Rectal smooth muscle tissue (tissue), 1 donor: ENCODE results near the gene SERINC3.

Experiments used
- H3K27ac ChIP-seq: one replicate; pipeline ENCODE4 v1.7.0; 2013; ENCODE audit warnings: low read depth, low read length, inconsistent platforms
- H3K27me3 ChIP-seq: one replicate; pipeline ENCODE4 v1.7.0; 2013; ENCODE audit warnings: low read length; ENCODE audit not compliant: control insufficient read depth, insufficient read depth
- H3K36me3 ChIP-seq: one replicate; pipeline ENCODE4 v1.7.0; 2013; ENCODE audit warnings: low read length; ENCODE audit not compliant: control insufficient read depth, insufficient read depth
- H3K4me1 ChIP-seq: one replicate; pipeline ENCODE4 v1.7.0; 2013; ENCODE audit warnings: low read length; ENCODE audit not compliant: control insufficient read depth, insufficient read depth
- H3K4me3 ChIP-seq: one replicate; pipeline ENCODE4 v1.7.0; 2013; ENCODE audit warnings: low read length
- H3K9ac ChIP-seq: one replicate; pipeline ENCODE4 v1.7.0; 2013; ENCODE audit warnings: low read length

SERINC3 gene

GRCh38 chr20:44468044-44468782, 53.7 kb downstream of the SERINC3 start:
- Histone ChIP-seq H3K27ac (no peak overlapping the region), H3K27me3 (no peaks in the 10 kb centered on the region), H3K4me1 (no peaks in the 10 kb centered on the region), H3K36me3 (no peaks in the 10 kb centered on the region), H3K4me3 (no peak overlapping the region), H3K9ac (no peak overlapping the region)

GRCh38 chr20:44467289-44467883, 54.5 kb downstream of the SERINC3 start:
- H3K27me3 ChIP-seq = no peaks in the 10 kb centered on the region
- H3K9ac ChIP-seq = no peak overlapping the region
- no peaks in the 10 kb centered on the region for H3K4me1 ChIP-seq
- H3K4me3 ChIP-seq = no peak overlapping the region
- no peaks in the 10 kb centered on the region for H3K36me3 ChIP-seq
- H3K27ac ChIP-seq = no peak overlapping the region

GRCh38 chr20:44465001-44465560, 56.8 kb downstream of the SERINC3 start:
- Histone ChIP-seq H3K27me3 (no peaks in the 10 kb centered on the region), H3K27ac (no peak overlapping the region), H3K9ac (no peak overlapping the region), H3K36me3 (no peaks in the 10 kb centered on the region), H3K4me1 (no peaks in the 10 kb centered on the region), H3K4me3 (no peak overlapping the region)

- no peak overlapping the region for H3K27ac ChIP-seq
- no peaks in the 10 kb centered on the region for H3K36me3 ChIP-seq
- H3K27me3 ChIP-seq = no peaks in the 10 kb centered on the region
- no peak overlapping the region for H3K4me3 ChIP-seq
- H3K9ac ChIP-seq = no peak overlapping the region
- H3K4me1 ChIP-seq = no peaks in the 10 kb centered on the region
These were observed 57.4 kb downstream of the SERINC3 start for GRCh38 chr20:44464514-44464913.

GRCh38 chr20:44463466-44463865, 58.4 kb downstream of the SERINC3 start:
- no peak overlapping the region for H3K4me3 ChIP-seq
- no peak overlapping the region for H3K27ac ChIP-seq
- no peak overlapping the region for H3K9ac ChIP-seq
- H3K27me3 ChIP-seq = no peaks in the 10 kb centered on the region
- H3K4me1 ChIP-seq = no peaks in the 10 kb centered on the region
- no peaks in the 10 kb centered on the region for H3K36me3 ChIP-seq

GRCh38 chr20:44461803-44462174, 60.1 kb downstream of the SERINC3 start:
- H3K27ac ChIP-seq = no peak overlapping the region
- H3K9ac ChIP-seq = no peak overlapping the region

GRCh38 chr20:44461142-44461802, 60.6 kb downstream of the SERINC3 start:
- no peak overlapping the region for H3K9ac ChIP-seq
- no peaks in the 10 kb centered on the region for H3K27me3 ChIP-seq
- no peaks in the 10 kb centered on the region for H3K4me1 ChIP-seq
- no peaks in the 10 kb centered on the region for H3K36me3 ChIP-seq
- no peak overlapping the region for H3K4me3 ChIP-seq
- H3K27ac ChIP-seq = no peak overlapping the region

More at GRCh38 chr20:44461803-44462174, 60.1 kb downstream of the SERINC3 start:
- Histone ChIP-seq H3K36me3 (no peaks in the 10 kb centered on the region), H3K4me1 (no peaks in the 10 kb centered on the region), H3K4me3 (no peak overlapping the region), H3K27me3 (no peaks in the 10 kb centered on the region)

- Histone ChIP-seq H3K27me3 (no peaks in the 10 kb centered on the region), H3K4me1 (no peaks in the 10 kb centered on the region), H3K9ac (no peak overlapping the region), H3K36me3 (no peaks in the 10 kb centered on the region), H3K4me3 (no peak overlapping the region), H3K27ac (no peak overlapping the region)
These were observed 61.1 kb downstream of the SERINC3 start for GRCh38 chr20:44460795-44461141.

- no peaks in the 10 kb centered on the region for H3K4me1 ChIP-seq
- no peak overlapping the region for H3K9ac ChIP-seq
- no peaks in the 10 kb centered on the region for H3K27me3 ChIP-seq
- no peaks in the 10 kb centered on the region for H3K36me3 ChIP-seq
- H3K27ac ChIP-seq = no peak overlapping the region
- H3K4me3 ChIP-seq = no peak overlapping the region
These were observed 62.6 kb downstream of the SERINC3 start for GRCh38 chr20:44459271-44459670.

- H3K27ac ChIP-seq = no peak overlapping the region
- no peaks in the 10 kb centered on the region for H3K36me3 ChIP-seq
- no peaks in the 10 kb centered on the region for H3K4me1 ChIP-seq
- no peak overlapping the region for H3K4me3 ChIP-seq
- H3K9ac ChIP-seq = no peak overlapping the region
- H3K27me3 ChIP-seq = no peaks in the 10 kb centered on the region
These were observed 64.9 kb downstream of the SERINC3 start for GRCh38 chr20:44457016-44457415.

GRCh38 chr20:44456611-44457010, 65.3 kb downstream of the SERINC3 start:
- no peak overlapping the region for H3K27ac ChIP-seq
- H3K4me1 ChIP-seq = no peaks in the 10 kb centered on the region
- no peak overlapping the region for H3K4me3 ChIP-seq
- no peak overlapping the region for H3K9ac ChIP-seq
- H3K27me3 ChIP-seq = no peaks in the 10 kb centered on the region
- no peaks in the 10 kb centered on the region for H3K36me3 ChIP-seq

- Histone ChIP-seq H3K36me3 (no peaks in the 10 kb centered on the region), H3K4me1 (no peaks in the 10 kb centered on the region), H3K27me3 (no peaks in the 10 kb centered on the region), H3K9ac (no peak overlapping the region), H3K27ac (no peak overlapping the region), H3K4me3 (no peak overlapping the region)
These were observed 66.7 kb downstream of the SERINC3 start for GRCh38 chr20:44455126-44455525.
